Fibroblast of pulmonary artery (primary cell): ENCODE data around the gene MYL2.

ENCODE experiments used
- DNase-seq: peaks from one replicate; pipeline ENCODE4 v3.0.0-alpha.2; 2010; ENCODE audit warnings: low read depth
- H3K4me3 ChIP-seq: replicated peaks from 2 replicates; pipeline ENCODE4 v1.5.1; 2011; ENCODE audit warnings: low read depth, mild to moderate bottlenecking, control low read depth, low read length, moderate library complexity
- TF ChIP-seq, protein P1 (sequence below): IDR thresholded peaks from 2 replicates; pipeline ENCODE4 v1.5.1; 2011; ENCODE audit warnings: mild to moderate bottlenecking, control low read depth, low read length, inconsistent platforms; ENCODE audit errors: missing control alignments

The MYL2 gene

DNA sequence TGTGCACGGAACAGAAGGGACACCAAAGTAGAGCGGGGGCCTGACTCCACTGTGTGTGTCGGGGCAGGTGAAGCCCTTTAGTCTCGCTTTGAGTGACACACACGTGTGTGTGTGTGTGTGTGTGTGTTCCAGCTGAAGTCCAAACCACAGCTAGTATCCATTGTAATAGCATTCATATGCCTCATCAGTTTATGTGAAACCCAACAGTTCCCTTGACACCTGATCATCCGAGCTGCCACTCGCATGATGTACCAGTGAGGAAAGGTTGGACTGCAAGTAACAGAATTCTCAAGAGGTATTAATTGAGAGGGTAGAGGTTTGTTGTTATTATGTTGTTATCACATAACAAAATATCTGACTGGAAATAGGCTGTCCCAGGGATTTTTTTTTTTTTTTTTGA, 57.2 kb downstream of the MYL2 start:
- TF ChIP-seq, protein P1, sequence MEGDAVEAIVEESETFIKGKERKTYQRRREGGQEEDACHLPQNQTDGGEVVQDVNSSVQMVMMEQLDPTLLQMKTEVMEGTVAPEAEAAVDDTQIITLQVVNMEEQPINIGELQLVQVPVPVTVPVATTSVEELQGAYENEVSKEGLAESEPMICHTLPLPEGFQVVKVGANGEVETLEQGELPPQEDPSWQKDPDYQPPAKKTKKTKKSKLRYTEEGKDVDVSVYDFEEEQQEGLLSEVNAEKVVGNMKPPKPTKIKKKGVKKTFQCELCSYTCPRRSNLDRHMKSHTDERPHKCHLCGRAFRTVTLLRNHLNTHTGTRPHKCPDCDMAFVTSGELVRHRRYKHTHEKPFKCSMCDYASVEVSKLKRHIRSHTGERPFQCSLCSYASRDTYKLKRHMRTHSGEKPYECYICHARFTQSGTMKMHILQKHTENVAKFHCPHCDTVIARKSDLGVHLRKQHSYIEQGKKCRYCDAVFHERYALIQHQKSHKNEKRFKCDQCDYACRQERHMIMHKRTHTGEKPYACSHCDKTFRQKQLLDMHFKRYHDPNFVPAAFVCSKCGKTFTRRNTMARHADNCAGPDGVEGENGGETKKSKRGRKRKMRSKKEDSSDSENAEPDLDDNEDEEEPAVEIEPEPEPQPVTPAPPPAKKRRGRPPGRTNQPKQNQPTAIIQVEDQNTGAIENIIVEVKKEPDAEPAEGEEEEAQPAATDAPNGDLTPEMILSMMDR, result no peak
- H3K4me3 ChIP-seq, result no peak overlapping the region
- no peak for DNase-seq

DNA sequence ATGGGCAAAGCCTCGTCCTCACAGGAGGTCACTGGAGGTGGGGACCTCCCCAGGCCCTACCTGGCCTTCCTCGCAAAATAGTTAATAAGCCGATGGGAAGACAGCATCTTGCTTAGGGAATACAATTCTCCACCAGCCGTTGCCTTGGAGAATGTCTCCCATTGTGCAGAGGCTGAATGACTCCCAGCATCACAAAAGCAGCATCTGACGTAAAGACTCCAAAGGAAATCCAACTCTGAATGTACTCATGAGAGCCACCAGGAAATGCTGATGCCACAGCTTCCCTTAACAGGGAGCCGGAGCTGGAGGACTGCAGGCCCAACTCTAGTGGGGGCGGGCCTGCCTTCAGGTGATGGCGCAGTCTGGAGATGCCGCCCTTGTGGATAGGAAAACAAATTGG, 58.0 kb downstream of the MYL2 start:
- H3K4me3 ChIP-seq, result no peak overlapping the region
- DNase-seq, result no peak
- TF ChIP-seq, protein P1, result no peak

DNA sequence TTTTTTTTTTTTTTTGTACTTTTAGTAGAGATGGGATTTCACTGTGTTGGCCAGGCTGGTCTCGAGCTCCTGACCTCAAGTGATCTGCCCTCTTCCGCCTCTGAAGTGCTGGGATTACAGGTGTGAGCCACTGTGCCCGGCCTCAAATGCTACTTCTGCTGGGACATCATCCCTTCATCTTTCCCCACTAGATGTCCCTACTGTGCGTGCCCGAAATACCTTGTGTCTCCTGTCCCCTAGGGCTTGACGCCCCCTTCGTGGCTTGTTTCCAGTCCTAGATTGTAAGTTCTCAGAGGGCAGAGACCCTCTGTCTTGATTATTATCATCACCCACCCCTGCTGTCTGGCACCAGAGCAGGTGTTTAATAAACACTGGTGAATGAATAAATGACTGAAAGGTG, 58.6 kb downstream of the MYL2 start:
- TF ChIP-seq, protein P1, result no peak
- DNase-seq, result no peak
- no peak overlapping the region for H3K4me3 ChIP-seq
